GM19463 (cell line): Measurements from ENCODE around the gene SERPINA5.
A peak's percentile ranks its signal among the peaks of the same experiment; 100 is the strongest.

Source experiments
- ATAC-seq: cut with Tn5 transposase; IDR thresholded peaks from one replicate; pipeline ENCODE4 v1.9.1; 2021; ENCODE audit warnings: mild to moderate bottlenecking, moderate library complexity; ENCODE audit not compliant: unreplicated experiment

Gene SERPINA5

GRCh38 chr14:94548999-94549985, 31.9 kb upstream of the SERPINA5 start:
- peak; percentile 80 for ATAC-seq

- ATAC-seq, result no peak
Observed at GRCh38 chr14:94550041-94550440, 31.2 kb upstream of the SERPINA5 start.

- no peak for ATAC-seq
Observed at GRCh38 chr14:94555991-94556390, 25.2 kb upstream of the SERPINA5 start.

GRCh38 chr14:94557327-94557726, 23.9 kb upstream of the SERPINA5 start:
- ATAC-seq, result no peak

GRCh38 chr14:94558842-94559241, 22.4 kb upstream of the SERPINA5 start:
- ATAC-seq, result no peak

GRCh38 chr14:94559638-94560290, 21.5 kb upstream of the SERPINA5 start:
- no peak for ATAC-seq

- ATAC-seq, result no peak
Observed at GRCh38 chr14:94560291-94560665, 20.9 kb upstream of the SERPINA5 start.

GRCh38 chr14:94560751-94561655, 20.2 kb upstream of the SERPINA5 start, which contains the start of gene SERPINA4:
SERPINA4 (plus strand) TSS chr14:94561442; CDS start chr14:94563483, 2,041 bp downstream.
- no peak for ATAC-seq

GRCh38 chr14:94561656-94562010, 19.6 kb upstream of the SERPINA5 start:
- ATAC-seq, result no peak

GRCh38 chr14:94562022-94562421, 19.2 kb upstream of the SERPINA5 start:
- ATAC-seq, result no peak

GRCh38 chr14:94562941-94563883, 18.0 kb upstream of the SERPINA5 start:
- ATAC-seq, result no peak

- ATAC-seq, result no peak
Observed at GRCh38 chr14:94564381-94564780, 16.8 kb upstream of the SERPINA5 start.

GRCh38 chr14:94568186-94568585, 13.0 kb upstream of the SERPINA5 start:
- no peak for ATAC-seq

GRCh38 chr14:94569381-94570001, 11.7 kb upstream of the SERPINA5 start:
- ATAC-seq, result no peak

GRCh38 chr14:94570002-94570400, 11.2 kb upstream of the SERPINA5 start:
- no peak for ATAC-seq

- ATAC-seq, result no peak
Observed at GRCh38 chr14:94570440-94570839, 10.8 kb upstream of the SERPINA5 start.

GRCh38 chr14:94571395-94571794, 9.8 kb upstream of the SERPINA5 start:
- ATAC-seq, result no peak

GRCh38 chr14:94571950-94572349, 9.3 kb upstream of the SERPINA5 start:
- no peak for ATAC-seq

GRCh38 chr14:94572637-94573303, 8.5 kb upstream of the SERPINA5 start:
- no peak for ATAC-seq
